Glutamatergic neuron (in vitro differentiated cells): ENCODE results near the gene LRRN2. TPM values are rescaled to one million over a fixed set of nuclear protein-coding genes. Genes with fewer than 3 reads are reported as not detected.

ENCODE experiments used
- DNase-seq: peaks from one replicate; pipeline ENCODE4 v3.0.0; 2022
- H3K27ac Mint-ChIP-seq: one replicate; pipeline ENCODE4 v1.8.0; 2020; ENCODE audit warnings: mild to moderate bottlenecking, mixed read lengths, inconsistent platforms; ENCODE audit not compliant: unreplicated experiment
- H3K27me3 Mint-ChIP-seq: one replicate; pipeline ENCODE4 v1.8.0; 2020; ENCODE audit warnings: mild to moderate bottlenecking, moderate library complexity, mixed read lengths, inconsistent platforms; ENCODE audit not compliant: unreplicated experiment
- H3K36me3 Mint-ChIP-seq: one replicate; pipeline ENCODE4 v1.8.0; 2020; ENCODE audit warnings: mild to moderate bottlenecking, mixed read lengths, inconsistent platforms; ENCODE audit not compliant: unreplicated experiment
- H3K4me1 Mint-ChIP-seq: one replicate; pipeline ENCODE4 v1.8.0; 2020; ENCODE audit warnings: mild to moderate bottlenecking, low read depth, mixed read lengths, inconsistent platforms; ENCODE audit not compliant: unreplicated experiment
- H3K4me3 Mint-ChIP-seq: one replicate; pipeline ENCODE4 v1.8.0; 2020; ENCODE audit warnings: mild to moderate bottlenecking, mixed read lengths, inconsistent platforms; ENCODE audit not compliant: unreplicated experiment
- H3K9me3 Mint-ChIP-seq: one replicate; pipeline ENCODE4 v1.8.0; 2020; ENCODE audit warnings: mild to moderate bottlenecking, moderate library complexity, mixed read lengths, inconsistent platforms; ENCODE audit not compliant: unreplicated experiment
- CTCF ChIP-seq: fragments of 200-600 bp; sonication (generic); IDR thresholded peaks from one replicate; pipeline ENCODE4 v1.5.0; 2021; ENCODE audit not compliant: partially characterized antibody, unreplicated experiment
- total RNA-seq: library from RNA; stranded (reverse); fragmentation: NEBNext Ultra II Directional; extraction: Animal tissue kit (Norgen Biotek cat#: 25700); gene quantifications from one replicate; pipeline ENCODE4 v1.2.1, GENCODE V29; 2021; ENCODE audit not compliant: unreplicated experiment

Gene LRRN2
- total RNA-seq, 1 donor from 2014 or later = 6.9 TPM

- Mint-ChIP-seq H3K4me3 (no peak overlapping the region), H3K27me3 (peaks cover 9% of the 10 kb centered on the region), H3K4me1 (peaks cover 6% of the 10 kb centered on the region), H3K9me3 (no peaks in the 10 kb centered on the region), H3K36me3 (peaks cover 11% of the 10 kb centered on the region), H3K27ac (no peak overlapping the region)
- no peak for TF ChIP-seq CTCF
- no peak for DNase-seq
Measured at GRCh38 chr1:204721373-204722055, 36.0 kb upstream of the LRRN2 start.

GRCh38 chr1:204716660-204717059, 31.1 kb upstream of the LRRN2 start:
- Mint-ChIP-seq H3K9me3 (peaks cover 5% of the 10 kb centered on the region), H3K4me3 (no peak overlapping the region), H3K4me1 (peaks cover 24% of the 10 kb centered on the region), H3K27ac (no peak overlapping the region), H3K27me3 (peaks cover 12% of the 10 kb centered on the region), H3K36me3 (no peaks in the 10 kb centered on the region)
- TF ChIP-seq CTCF = no peak
- DNase-seq = no peak

- TF ChIP-seq CTCF = no peak
- Mint-ChIP-seq H3K36me3 (no peaks in the 10 kb centered on the region), H3K4me1 (peaks cover 39% of the 10 kb centered on the region), H3K9me3 (peaks cover 8% of the 10 kb centered on the region), H3K27ac (peak overlapping the region; percentile 34), H3K27me3 (peaks cover 10% of the 10 kb centered on the region), H3K4me3 (no peak overlapping the region)
- DNase-seq = peak; percentile 49
Measured at GRCh38 chr1:204714861-204715511, 29.4 kb upstream of the LRRN2 start.

GRCh38 chr1:204714194-204714860, 28.8 kb upstream of the LRRN2 start:
- H3K27ac Mint-ChIP-seq = peak overlapping the region; percentile 10
- H3K36me3 Mint-ChIP-seq = no peaks in the 10 kb centered on the region
- peaks cover 8% of the 10 kb centered on the region for H3K27me3 Mint-ChIP-seq
- DNase-seq = no peak
- peaks cover 8% of the 10 kb centered on the region for H3K9me3 Mint-ChIP-seq
- no peak for TF ChIP-seq CTCF
- H3K4me3 Mint-ChIP-seq = no peak overlapping the region
- peaks cover 44% of the 10 kb centered on the region for H3K4me1 Mint-ChIP-seq

GRCh38 chr1:204713541-204713940, 28.0 kb upstream of the LRRN2 start:
- Mint-ChIP-seq H3K4me3 (no peak overlapping the region), H3K4me1 (peaks cover 49% of the 10 kb centered on the region), H3K36me3 (no peaks in the 10 kb centered on the region), H3K9me3 (peaks cover 8% of the 10 kb centered on the region), H3K27me3 (peaks cover 8% of the 10 kb centered on the region), H3K27ac (peak overlapping the region; percentile 5)
- no peak for TF ChIP-seq CTCF
- no peak for DNase-seq
